Ecto neural progenitor cell (in vitro differentiated cells): ENCODE measurements around the gene SLC49A4.

Source experiments
- DNase-seq: peaks from one replicate; pipeline ENCODE4 v3.0.0-alpha.2; 2018; ENCODE audit warnings: low spot score

Gene SLC49A4

GRCh38 chr3:122908251-122908650 lies 113.4 kb downstream of the SLC49A4 start:
- DNase-seq = no peak

DNA sequence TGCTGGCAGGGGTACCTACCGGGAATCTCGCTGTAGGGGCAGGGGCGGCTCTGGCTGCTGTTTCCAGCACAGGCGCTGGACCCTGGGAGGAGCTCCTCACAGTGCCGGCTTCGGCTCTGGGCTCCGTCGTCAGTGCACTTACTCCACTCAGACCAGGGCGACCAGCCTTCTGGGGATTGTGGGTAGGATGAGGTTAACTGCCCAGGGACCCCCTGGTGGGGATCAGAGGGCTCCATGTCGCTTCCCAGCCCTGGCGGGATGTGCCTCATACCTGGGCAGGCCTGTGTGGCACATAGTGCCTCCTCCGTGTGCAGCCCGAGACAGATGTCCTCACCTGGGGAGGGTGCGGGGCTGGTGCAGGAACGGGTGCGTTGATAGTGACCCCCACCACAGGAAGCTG lies 117.0 kb downstream of the SLC49A4 start:
- no peak for DNase-seq

DNA sequence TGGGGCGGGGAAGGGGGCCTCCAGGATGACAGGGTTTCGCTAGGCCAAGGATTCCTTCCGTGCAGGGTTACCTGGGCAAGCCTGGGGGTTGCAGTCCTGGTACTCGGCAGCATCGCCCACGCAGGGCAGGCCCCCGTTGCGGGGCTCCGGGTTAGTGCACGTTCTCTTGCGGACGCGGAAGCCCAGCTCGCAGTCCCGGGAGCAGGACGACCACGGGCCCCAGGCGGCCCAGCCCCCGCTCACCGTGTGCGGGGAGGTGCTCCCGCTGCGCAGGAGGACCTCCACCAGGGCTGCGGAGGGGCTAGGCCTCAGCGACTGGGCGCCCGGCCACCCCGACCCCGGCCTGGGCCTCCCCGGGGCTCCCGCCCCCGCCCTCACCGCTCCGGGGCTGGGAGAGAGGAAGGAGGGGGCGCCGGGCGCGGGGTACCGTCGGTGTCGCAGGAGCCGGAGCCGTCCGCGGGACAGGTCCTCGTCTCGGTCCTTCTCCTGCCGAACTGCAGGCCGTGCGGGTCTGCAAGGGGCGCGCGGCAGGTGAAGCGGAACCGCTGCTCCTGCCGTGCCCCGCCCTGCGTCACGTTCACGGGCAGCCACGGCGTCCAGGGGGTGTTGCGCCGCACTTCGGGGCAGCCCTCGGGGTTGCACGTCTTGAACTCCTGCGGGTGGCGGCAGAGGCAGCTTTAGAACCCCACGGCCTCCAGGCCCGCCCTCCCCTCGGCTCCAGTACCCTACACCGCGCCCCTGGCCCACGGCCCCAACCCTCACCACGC lies 118.1 kb downstream of the SLC49A4 start:
- no peak for DNase-seq

DNA sequence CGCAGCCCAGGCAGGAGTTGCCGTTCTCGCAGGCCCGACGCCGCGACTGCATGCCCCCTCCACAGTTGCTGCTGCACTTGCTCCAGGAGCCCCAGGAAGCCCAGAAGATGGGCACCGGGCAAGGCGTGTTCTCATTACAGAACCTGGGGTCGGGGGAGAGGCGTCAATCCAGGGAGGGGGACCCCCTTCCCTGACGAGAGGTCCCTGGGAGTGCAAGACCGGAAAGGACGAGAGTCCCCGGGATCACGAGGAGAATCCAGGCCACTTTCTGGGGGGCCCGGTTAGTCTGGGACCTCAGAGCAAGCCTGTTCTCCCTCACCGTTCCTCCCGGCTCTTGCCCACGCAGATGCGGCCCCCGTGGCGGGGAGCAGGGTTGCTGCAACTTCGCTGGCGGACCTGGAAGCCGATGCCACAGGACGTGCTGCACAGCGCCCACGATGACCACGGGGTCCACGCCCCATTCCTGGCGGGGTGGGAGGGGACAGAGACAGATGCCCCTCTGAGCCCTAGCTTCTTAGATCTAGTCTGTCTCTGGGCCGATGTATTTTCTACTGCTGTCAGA lies 118.8 kb downstream of the SLC49A4 start:
- DNase-seq = no peak

- no peak for DNase-seq
Observed at GRCh38 chr3:122915300-122916055, 120.6 kb downstream of the SLC49A4 start.

DNA sequence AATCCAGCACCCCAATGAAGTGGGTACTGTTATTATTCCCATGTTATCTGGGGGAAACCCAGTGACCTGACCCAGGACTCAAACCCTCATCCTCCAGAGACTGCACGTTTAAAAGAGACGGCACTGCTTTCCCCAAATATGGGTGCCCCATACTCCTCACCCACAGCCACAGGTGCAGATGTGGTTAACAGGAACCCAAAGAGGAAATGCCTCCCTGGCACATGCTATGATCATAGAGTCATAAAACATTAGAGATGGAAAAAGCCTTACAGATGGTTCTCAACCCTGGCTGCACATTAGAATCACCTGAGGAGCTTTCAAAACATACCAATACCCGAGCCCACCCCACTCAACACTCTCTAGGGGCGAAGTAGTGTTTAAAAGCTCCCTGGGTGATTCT lies 121.2 kb downstream of the SLC49A4 start:
- DNase-seq = no peak

DNA sequence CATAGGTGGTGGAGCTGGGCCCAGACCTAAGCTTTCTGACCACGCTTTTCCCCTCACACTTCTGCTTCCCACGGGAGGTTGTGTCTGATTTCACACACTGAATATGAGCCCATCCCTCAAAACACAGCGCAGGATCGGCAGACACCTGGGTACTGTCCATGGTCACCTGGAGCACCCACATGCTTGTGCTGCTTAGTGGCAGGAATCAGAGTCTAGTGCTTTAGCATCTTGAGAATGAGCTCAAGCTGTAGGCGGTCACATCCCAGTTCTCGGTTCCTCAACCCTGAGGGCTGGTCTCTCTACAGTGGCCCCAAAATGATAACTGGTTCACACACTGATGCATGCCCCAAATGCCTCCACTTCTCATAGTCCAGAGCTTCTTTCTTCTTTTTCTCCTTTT lies 121.7 kb downstream of the SLC49A4 start:
- DNase-seq = no peak

- no peak for DNase-seq
Observed at GRCh38 chr3:122917412-122917811, 122.5 kb downstream of the SLC49A4 start.

GRCh38 chr3:122918576-122919290 lies 123.9 kb downstream of the SLC49A4 start:
- DNase-seq = no peak

DNA sequence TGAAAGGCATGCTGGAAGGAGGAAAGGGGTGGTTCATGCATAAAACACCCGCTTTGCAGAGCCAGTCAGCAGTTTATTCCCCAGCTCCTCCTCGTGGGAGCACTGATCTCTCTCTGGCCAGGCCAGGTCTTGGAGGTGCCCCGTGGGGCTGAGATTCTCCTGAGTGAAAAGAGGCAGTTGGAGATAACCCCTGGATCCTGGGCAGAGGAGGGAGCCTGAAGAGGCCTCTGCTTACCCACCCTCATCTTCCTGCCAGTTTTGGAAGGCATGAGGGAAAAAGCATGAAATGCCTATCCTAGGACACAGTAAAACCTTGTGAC lies 124.4 kb downstream of the SLC49A4 start:
- DNase-seq = no peak

DNA sequence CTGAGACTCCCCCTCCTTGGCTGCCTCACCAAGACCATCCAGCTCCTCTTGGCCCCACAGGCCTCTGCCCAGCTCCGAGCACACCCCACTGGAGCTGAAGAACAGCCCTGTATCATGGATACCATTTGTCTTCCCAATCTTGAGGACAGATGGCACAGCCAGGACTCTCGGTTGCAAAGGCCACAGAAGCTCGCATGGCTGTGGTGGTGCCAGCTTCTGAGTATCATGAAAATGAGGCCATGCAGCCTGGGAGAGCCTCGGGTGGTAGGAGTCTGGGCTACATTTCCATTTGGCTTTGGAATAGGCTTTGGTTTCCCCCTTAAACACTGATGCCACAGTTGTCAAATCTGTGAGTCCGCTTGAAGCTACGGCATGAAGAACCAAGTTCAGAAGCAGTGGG lies 126.1 kb downstream of the SLC49A4 start:
- no peak for DNase-seq

- DNase-seq = peak; percentile 69
Observed at GRCh38 chr3:122921791-122922651, 127.2 kb downstream of the SLC49A4 start.

GRCh38 chr3:122923611-122924010 lies 128.7 kb downstream of the SLC49A4 start:
- no peak for DNase-seq

- no peak for DNase-seq
Observed at GRCh38 chr3:122924056-122924455, 129.2 kb downstream of the SLC49A4 start.

GRCh38 chr3:122925756-122926155 lies 130.9 kb downstream of the SLC49A4 start:
- DNase-seq = no peak

DNA sequence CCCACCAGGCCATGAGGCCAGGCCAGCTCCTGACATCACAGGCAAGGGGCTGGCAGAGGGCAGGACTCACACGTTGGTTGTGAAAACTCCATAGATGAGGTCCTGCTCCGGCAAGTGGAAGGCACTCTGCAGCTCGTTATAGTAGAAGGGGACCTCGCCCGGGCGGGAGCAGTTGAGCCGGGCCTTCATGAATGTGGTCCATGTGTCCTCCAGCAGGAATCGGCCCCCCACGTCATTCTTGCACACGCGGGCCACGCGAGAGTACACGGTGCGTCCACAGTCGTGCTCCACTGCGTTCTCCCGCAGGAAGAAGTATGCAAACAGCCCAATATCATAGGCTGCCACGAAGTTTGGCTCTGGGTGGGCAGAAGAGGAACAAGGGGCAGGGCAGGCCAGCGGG lies 131.5 kb downstream of the SLC49A4 start:
- DNase-seq = no peak

DNA sequence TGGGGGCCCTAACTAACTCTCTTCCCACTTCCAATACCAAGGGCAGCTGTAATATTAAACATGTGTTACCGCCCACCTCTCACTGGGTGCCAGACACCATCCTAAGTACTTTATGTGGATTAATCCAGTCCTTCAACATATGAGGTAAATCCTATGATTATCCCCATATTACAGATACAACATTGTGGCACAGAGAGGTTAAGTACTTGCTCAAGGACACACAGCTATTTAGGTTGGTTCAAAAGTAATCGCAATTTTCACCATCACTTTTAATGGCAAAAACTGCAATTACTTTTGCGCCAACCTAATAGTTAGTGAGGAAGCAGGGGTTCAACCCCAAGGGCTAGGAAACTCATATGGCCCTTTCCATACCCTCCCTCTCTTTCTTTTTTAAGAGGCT lies 131.9 kb downstream of the SLC49A4 start:
- no peak for DNase-seq

- no peak for DNase-seq
Observed at GRCh38 chr3:122927726-122928125, 132.9 kb downstream of the SLC49A4 start.

DNA sequence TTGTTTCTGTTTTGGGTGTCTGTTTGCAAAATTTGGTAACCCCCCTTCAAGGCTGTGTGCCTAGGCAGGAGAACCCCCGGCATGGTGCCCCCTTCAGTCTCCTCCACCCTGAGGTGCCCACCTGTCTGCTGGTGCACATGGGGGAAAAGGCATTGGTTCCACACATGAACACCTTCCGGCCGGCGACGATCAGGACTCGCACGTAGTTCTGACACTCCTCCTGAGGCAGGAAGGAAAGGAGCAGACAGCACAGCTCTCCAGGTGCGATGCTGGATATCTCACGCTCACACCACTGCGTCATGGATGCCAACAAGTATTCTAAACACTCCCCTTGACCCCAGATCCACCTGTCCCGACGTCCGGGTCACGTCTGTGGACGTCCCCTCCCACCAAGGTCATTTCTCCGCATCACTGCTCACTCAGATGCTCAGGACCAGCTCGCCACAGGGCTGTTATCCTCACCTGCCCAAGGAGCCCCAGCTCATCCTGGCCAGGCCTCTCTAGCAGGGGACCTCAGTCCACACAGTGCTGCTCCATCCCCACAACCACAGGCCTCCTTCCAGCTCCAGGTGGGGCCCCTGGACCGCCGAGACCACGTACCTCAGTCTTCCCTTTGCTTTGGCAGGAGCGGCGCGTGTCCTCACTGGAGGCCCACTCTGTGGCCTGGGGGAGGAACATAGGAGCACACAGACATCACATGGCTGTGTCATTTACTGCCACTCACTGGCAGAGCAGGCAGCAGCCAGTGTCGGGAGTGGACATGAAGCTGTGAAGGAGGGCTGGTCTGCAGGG lies 133.7 kb downstream of the SLC49A4 start:
- no peak for DNase-seq

DNA sequence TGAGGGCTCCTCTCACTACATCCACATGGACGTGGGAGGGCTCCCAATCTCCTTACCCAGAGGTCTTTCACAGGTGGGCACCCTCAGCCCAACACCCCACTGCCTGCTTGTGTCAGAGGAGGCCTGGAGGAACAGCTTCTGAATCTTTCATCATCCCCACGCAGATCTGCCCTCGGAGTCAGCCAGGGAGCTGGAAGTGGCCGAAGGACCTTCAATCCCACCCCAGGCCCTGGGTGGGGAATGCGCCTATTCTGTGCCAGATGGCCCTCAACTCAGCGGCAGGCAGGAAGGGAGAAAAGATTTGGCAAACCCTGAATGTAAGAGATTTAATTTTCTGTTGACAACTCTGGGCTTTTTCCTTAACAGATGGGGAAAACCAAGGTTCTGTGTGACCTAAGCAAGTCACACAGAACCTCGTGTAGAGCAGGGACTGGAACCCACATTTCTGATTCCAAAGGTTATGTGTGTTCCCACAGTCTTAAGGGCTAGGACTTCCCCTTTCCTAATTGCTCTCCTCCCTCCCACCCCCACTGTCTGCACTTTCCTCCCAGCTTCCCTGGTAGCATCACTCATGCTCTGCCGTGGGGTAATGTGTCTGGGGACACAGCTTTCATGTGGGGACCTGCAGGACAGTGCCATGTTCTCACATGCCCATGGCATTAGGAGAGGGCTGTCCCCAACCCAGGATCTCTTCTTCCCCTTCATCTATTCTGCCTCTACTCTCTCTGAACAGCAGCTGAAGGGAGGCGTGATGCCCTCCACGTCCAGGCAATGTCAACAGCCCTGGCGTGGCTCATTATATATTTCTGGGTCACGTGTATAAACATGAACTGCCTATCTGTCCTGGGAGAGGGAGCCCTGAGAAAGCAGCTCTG lies 134.6 kb downstream of the SLC49A4 start:
- DNase-seq = no peak
